ENCODE measurements around the gene OR5B21.

The OR5B21 gene

GRCh38 chr11:58508005-58508404 is at the start of gene OR5B21:
OR5B21 (minus strand) TSS chr11:58508105; CDS start chr11:58508105, 0 bp downstream.
- no peak for TF ChIP-seq JUND (IDR thresholded peaks at IDR 0.05; ENCODE audit: low read depth)
- in situ Hi-C loops (cut with HindIII; ENCODE audit: low pct_unique_long_range_greater_than_20kb, low sequenced_read_pairs) = no loop called here
- no peak for DNase-seq (ENCODE audit: low read depth in 1 of 2, low spot score in 1 of 2)

GRCh38 chr11:58549644-58550043 is 41.7 kb upstream of the OR5B21 start:
- in situ Hi-C loops (cut with HindIII; ENCODE audit: low pct_unique_long_range_greater_than_20kb, low sequenced_read_pairs) = no loop called here
- no peak for DNase-seq (ENCODE audit: low read depth in 1 of 2, low spot score in 1 of 2)
- no peak for TF ChIP-seq JUND (IDR thresholded peaks at IDR 0.05; ENCODE audit: low read depth)

GRCh38 chr11:58546841-58547240 is 38.9 kb upstream of the OR5B21 start:
- in situ Hi-C loops (cut with HindIII; ENCODE audit: low pct_unique_long_range_greater_than_20kb, low sequenced_read_pairs) = no loop called here
- DNase-seq (ENCODE audit: low read depth in 1 of 2, low spot score in 1 of 2) = no peak
- TF ChIP-seq JUND (IDR thresholded peaks at IDR 0.05; ENCODE audit: low read depth) = no peak

- in situ Hi-C loops (cut with HindIII; ENCODE audit: low pct_unique_long_range_greater_than_20kb, low sequenced_read_pairs) = no loop called here
- no peak for TF ChIP-seq JUND (IDR thresholded peaks at IDR 0.05; ENCODE audit: low read depth)
- DNase-seq (ENCODE audit: low read depth in 1 of 2, low spot score in 1 of 2) = no peak
These were observed 24.0 kb upstream of the OR5B21 start for GRCh38 chr11:58531865-58532341.

- DNase-seq (ENCODE audit: low read depth in 1 of 2, low spot score in 1 of 2) = no peak
- TF ChIP-seq JUND (IDR thresholded peaks at IDR 0.05; ENCODE audit: low read depth) = no peak
- in situ Hi-C loops (cut with HindIII; ENCODE audit: low pct_unique_long_range_greater_than_20kb, low sequenced_read_pairs) = no loop called here
These were observed 22.3 kb upstream of the OR5B21 start for GRCh38 chr11:58530236-58530635.

GRCh38 chr11:58527429-58527828 is 19.5 kb upstream of the OR5B21 start:
- in situ Hi-C loops (cut with HindIII; ENCODE audit: low pct_unique_long_range_greater_than_20kb, low sequenced_read_pairs) = no loop called here
- no peak for DNase-seq (ENCODE audit: low read depth in 1 of 2, low spot score in 1 of 2)
- no peak for TF ChIP-seq JUND (IDR thresholded peaks at IDR 0.05; ENCODE audit: low read depth)

- no peak for DNase-seq (ENCODE audit: low read depth in 1 of 2, low spot score in 1 of 2)
- TF ChIP-seq JUND (IDR thresholded peaks at IDR 0.05; ENCODE audit: low read depth) = no peak
- in situ Hi-C loops (cut with HindIII; ENCODE audit: low pct_unique_long_range_greater_than_20kb, low sequenced_read_pairs) = no loop called here
These were observed 18.8 kb upstream of the OR5B21 start for GRCh38 chr11:58526721-58527120.

GRCh38 chr11:58525037-58525614 is 17.2 kb upstream of the OR5B21 start:
- no peak for TF ChIP-seq JUND (IDR thresholded peaks at IDR 0.05; ENCODE audit: low read depth)
- in situ Hi-C loops (cut with HindIII; ENCODE audit: low pct_unique_long_range_greater_than_20kb, low sequenced_read_pairs) = no loop called here
- no peak for DNase-seq (ENCODE audit: low read depth in 1 of 2, low spot score in 1 of 2)

GRCh38 chr11:58524232-58525036 is 16.5 kb upstream of the OR5B21 start:
- in situ Hi-C loops (cut with HindIII; ENCODE audit: low pct_unique_long_range_greater_than_20kb, low sequenced_read_pairs) = no loop called here
- DNase-seq (ENCODE audit: low read depth in 1 of 2, low spot score in 1 of 2) = peak; percentile 66 to 88
- TF ChIP-seq JUND (IDR thresholded peaks at IDR 0.05; ENCODE audit: low read depth) = no peak

GRCh38 chr11:58513747-58514367 is 6.0 kb upstream of the OR5B21 start:
- no peak for TF ChIP-seq JUND (IDR thresholded peaks at IDR 0.05; ENCODE audit: low read depth)
- in situ Hi-C loops (cut with HindIII; ENCODE audit: low pct_unique_long_range_greater_than_20kb, low sequenced_read_pairs) = no loop called here
- peak; percentile 31 to 83 for DNase-seq (ENCODE audit: low read depth in 1 of 2, low spot score in 1 of 2)

GRCh38 chr11:58511636-58512035 is 3.7 kb upstream of the OR5B21 start:
- DNase-seq (ENCODE audit: low read depth in 1 of 2, low spot score in 1 of 2) = no peak
- in situ Hi-C loops (cut with HindIII; ENCODE audit: low pct_unique_long_range_greater_than_20kb, low sequenced_read_pairs) = no loop called here
- no peak for TF ChIP-seq JUND (IDR thresholded peaks at IDR 0.05; ENCODE audit: low read depth)

GRCh38 chr11:58509748-58510147 is 1.8 kb upstream of the OR5B21 start:
- in situ Hi-C loops (cut with HindIII; ENCODE audit: low pct_unique_long_range_greater_than_20kb, low sequenced_read_pairs) = no loop called here
- TF ChIP-seq JUND (IDR thresholded peaks at IDR 0.05; ENCODE audit: low read depth) = no peak
- no peak for DNase-seq (ENCODE audit: low read depth in 1 of 2, low spot score in 1 of 2)

GRCh38 chr11:58508814-58509213 is 909 bp upstream of the OR5B21 start:
- in situ Hi-C loops (cut with HindIII; ENCODE audit: low pct_unique_long_range_greater_than_20kb, low sequenced_read_pairs) = no loop called here
- TF ChIP-seq JUND (IDR thresholded peaks at IDR 0.05; ENCODE audit: low read depth) = no peak
- no peak for DNase-seq (ENCODE audit: low read depth in 1 of 2, low spot score in 1 of 2)

All from T47D (cell line).